K562 (cell line): ENCODE results near the gene MYL6B. TPM values are rescaled to one million over a fixed set of nuclear protein-coding genes. Genes with fewer than 3 reads are reported as not detected.

ENCODE experiments used
- ELF1 ChIP-seq: fragments of 200-800 bp; sonication (Bioruptor generic); IDR thresholded peaks from 2 replicates; pipeline ENCODE4 v1.6.1; 2016; ENCODE audit warnings: missing genetic modification characterization, missing compliant biosample characterization
- HDAC1 ChIP-seq, 2 experiments: fragments of 450-650 bp; IDR thresholded peaks; 2 replicates each; pipeline ENCODE4 v1.6.1; 2016 to 2017; ENCODE audit warnings: inconsistent platforms in 1 of 2, mild to moderate bottlenecking in 1 of 2, moderate library complexity in 1 of 2
- RBFOX2 ChIP-seq: fragments of 200-400 bp; formaldehyde crosslinking; IDR thresholded peaks from 2 replicates; pipeline ENCODE4 v1.6.1; 2017; ENCODE audit warnings: low read depth, mild to moderate bottlenecking, low read length, moderate library complexity
- RBM34 ChIP-seq: fragments of 200-400 bp; formaldehyde crosslinking; IDR thresholded peaks from 2 replicates; pipeline ENCODE4 v1.6.1; 2018; ENCODE audit warnings: low read length, borderline replicate concordance; ENCODE audit not compliant: insufficient read depth
- REST ChIP-seq, 2 experiments: fragments of 450-650 bp; formaldehyde crosslinking in 1 of 2; IDR thresholded peaks; 2 replicates each; pipeline versions ENCODE4 v1.4.0 to v1.6.1; 2014 to 2020; ENCODE audit warnings: mild to moderate bottlenecking in 2 of 2, borderline replicate concordance in 1 of 2, low read depth in 1 of 2
- TAL1 ChIP-seq: fragments of 450-650 bp; IDR thresholded peaks from 2 replicates; pipeline ENCODE4 v1.6.1; 2016; ENCODE audit warnings: mild to moderate bottlenecking
- ZBTB12 ChIP-seq: fragments of 250-450 bp; sonication (Bioruptor Pico); IDR thresholded peaks from 2 replicates; pipeline ENCODE4 v1.4.0; 2020
- ZMIZ1 ChIP-seq, 2 experiments: fragments of 150-350 bp in 1 of 2; IDR thresholded peaks; 2 replicates each; pipeline ENCODE4 v1.6.1; 2012 to 2016; ENCODE audit warnings: low read depth in 2 of 2, low read length in 2 of 2, mild to moderate bottlenecking in 1 of 2, moderate library complexity in 1 of 2
- ZNF263 ChIP-seq: sonication (generic); formaldehyde crosslinking; IDR thresholded peaks from 2 replicates; pipeline ENCODE4 v1.8.0; 2022; ENCODE audit warnings: mild to moderate bottlenecking, missing genetic modification reagents, borderline replicate concordance
- ZNF311 ChIP-seq: fragments of 250-450 bp; sonication (Bioruptor Pico); IDR thresholded peaks from 2 replicates; pipeline ENCODE4 v1.4.0; 2020; ENCODE audit warnings: mild to moderate bottlenecking, moderate library complexity
- polyA plus RNA-seq, 8 experiments: library from polyadenylated mRNA; depleted of rRNA in 4 of 8; stranded (reverse) in 5 of 8; unstranded in 3 of 8; fragments of >200 nt; fragmentation: Nextera tagmentation in 2 of 8; fragmentation: Illumina TruSeq in 1 of 8; extraction: Ambion mirVana in 2 of 8; extraction: Trizol in 1 of 8; gene quantifications; 2 replicates each; pipeline versions ENCODE4 v1.2.1 to v1.2.3, GENCODE V29; 2011 to 2014; ENCODE audit warnings: inconsistent platforms in 1 of 8, missing spikeins in 1 of 8
- total RNA-seq, 7 experiments: library from RNA; depleted of rRNA in 6 of 7; stranded (reverse); fragments of >200 nt in 6 of 7; fragmentation: Illumina TruSeq in 2 of 7; extraction: Trizol in 2 of 7; gene quantifications; 2 replicates each; pipeline versions ENCODE4 v1.2.1 to v1.2.3, GENCODE V29; 2011 to 2021; ENCODE audit warnings: low replicate concordance in 1 of 7

Gene MYL6B
- total and polyA plus RNA-seq, 9 of the 15 experiments (the other 6 are each of a cell fraction or from before 2014, with no cell fraction given) = 42.8 to 77.3 (median 68.6) TPM

GRCh38 chr12:56160894-56161689 lies 8.7 kb downstream of the MYL6B start (continued):
- TF ChIP-seq REST (IDR thresholded peaks at IDR 0.05; ENCODE audit: borderline replicate concordance) = no peak
- no peak for TF ChIP-seq REST (CRISPR knock-in tag; IDR thresholded peaks at IDR 0.05; ENCODE audit: low read depth)
- no peak for TF ChIP-seq ELF1
- no peak for TF ChIP-seq ZMIZ1 (IDR thresholded peaks at IDR 0.05; ENCODE audit: low read depth in 2 of 2, low read length in 2 of 2)
- TF ChIP-seq RBM34 = no peak
- no peak for TF ChIP-seq TAL1
- TF ChIP-seq ZNF311 (CRISPR knock-in tag) = no peak
- TF ChIP-seq HDAC1 (IDR thresholded peaks at IDR 0.05) = no peak
- no peak for TF ChIP-seq ZNF263 (CRISPR knock-in tag)
- TF ChIP-seq ZBTB12 (CRISPR knock-in tag) = no peak
- peak; percentile 74 for TF ChIP-seq RBFOX2
- TF ChIP-seq, all 486 proteins: peak for 13
